H9 (cell line): ENCODE results near the gene GTPBP6. TPM values are rescaled to one million over a fixed set of nuclear protein-coding genes. Genes with fewer than 3 reads are reported as not detected.

Experiments
- DNase-seq: peaks from one replicate; pipeline ENCODE4 v3.0.0-alpha.2; 2017
- H2AFZ ChIP-seq: one replicate; pipeline ENCODE4 v1.6.1; 2013; ENCODE audit warnings: mild to moderate bottlenecking, low read length, control low read depth, moderate library complexity
- H2AK5ac ChIP-seq: 2 replicates; pipeline ENCODE4 v1.6.1; 2013; ENCODE audit warnings: low read length, control low read depth, mixed read lengths; ENCODE audit not compliant: insufficient read length
- H2BK120ac ChIP-seq: one replicate; pipeline ENCODE4 v1.6.1; 2013; ENCODE audit warnings: low read depth, mild to moderate bottlenecking, low read length, control low read depth, inconsistent platforms; ENCODE audit not compliant: poor library complexity, severe bottlenecking
- H2BK12ac ChIP-seq: 2 replicates; pipeline ENCODE4 v1.6.1; 2013; ENCODE audit warnings: low read length, control low read depth, mixed read lengths, low read depth; ENCODE audit not compliant: insufficient read length
- H2BK15ac ChIP-seq: 2 replicates; pipeline ENCODE4 v1.6.1; 2013; ENCODE audit warnings: low read depth, low read length, control low read depth
- H2BK20ac ChIP-seq: one replicate; pipeline ENCODE4 v1.6.1; 2013; ENCODE audit warnings: low read depth, mild to moderate bottlenecking, low read length, control low read depth, inconsistent platforms; ENCODE audit not compliant: poor library complexity, severe bottlenecking
- H2BK5ac ChIP-seq: 2 replicates; pipeline ENCODE4 v1.6.1; 2013; ENCODE audit warnings: low read length, control low read depth, mixed read lengths; ENCODE audit not compliant: insufficient read length
- H3K14ac ChIP-seq: 2 replicates; pipeline ENCODE4 v1.6.1; 2013; ENCODE audit warnings: low read length, control low read depth; ENCODE audit not compliant: insufficient read depth
- H3K18ac ChIP-seq: 2 replicates; pipeline ENCODE4 v1.6.1; 2013; ENCODE audit warnings: low read depth, mild to moderate bottlenecking, mixed read lengths, low read length, control low read depth; ENCODE audit not compliant: insufficient read length
- H3K23ac ChIP-seq: 2 replicates; pipeline ENCODE4 v1.6.1; 2013; ENCODE audit warnings: low read length, control low read depth, mixed read lengths, low read depth; ENCODE audit not compliant: insufficient read length
- H3K23me2 ChIP-seq: 2 replicates; pipeline ENCODE4 v1.6.1; 2013; ENCODE audit warnings: low read depth, mild to moderate bottlenecking, mixed read lengths, low read length, control low read depth; ENCODE audit not compliant: insufficient read length, poor library complexity, severe bottlenecking
- H3K27ac ChIP-seq: 2 replicates; pipeline ENCODE4 v1.5.1; 2013; ENCODE audit warnings: low read length, control low read depth, mixed read lengths, low read depth; ENCODE audit not compliant: insufficient read length
- H3K27me3 ChIP-seq: 2 replicates; pipeline ENCODE4 v1.6.1; 2013; ENCODE audit warnings: low read length, control low read depth, inconsistent platforms; ENCODE audit not compliant: insufficient read depth
- H3K4ac ChIP-seq: 2 replicates; pipeline ENCODE4 v1.6.1; 2013; ENCODE audit warnings: low read depth, mild to moderate bottlenecking, control low read depth, inconsistent platforms, low read length, moderate library complexity
- H3K4me1 ChIP-seq: 2 replicates; pipeline ENCODE4 v1.6.1; 2013; ENCODE audit warnings: low read length, control low read depth, inconsistent platforms; ENCODE audit not compliant: insufficient read depth
- H3K4me2 ChIP-seq: 2 replicates; pipeline ENCODE4 v1.6.1; 2013; ENCODE audit warnings: low read length, control low read depth, mixed read lengths; ENCODE audit not compliant: insufficient read length, insufficient read depth
- H3K56ac ChIP-seq: 2 replicates; pipeline ENCODE4 v1.6.1; 2013; ENCODE audit warnings: low read depth, mild to moderate bottlenecking, mixed read lengths, low read length, control low read depth; ENCODE audit not compliant: insufficient read length
- H3K79me1 ChIP-seq: 2 replicates; pipeline ENCODE4 v1.6.1; 2013; ENCODE audit warnings: low read depth, mild to moderate bottlenecking, moderate library complexity, low read length, control low read depth, inconsistent platforms; ENCODE audit not compliant: insufficient read depth, poor library complexity, severe bottlenecking
- H3K79me2 ChIP-seq: 2 replicates; pipeline ENCODE4 v1.6.1; 2013; ENCODE audit warnings: low read length, control low read depth, inconsistent platforms; ENCODE audit not compliant: insufficient read depth
- H3K9ac ChIP-seq: 2 replicates; pipeline ENCODE4 v1.6.1; 2013; ENCODE audit warnings: low read length, control low read depth, mixed read lengths; ENCODE audit not compliant: insufficient read length; ENCODE audit errors: extremely low read depth
- H3K9me3 ChIP-seq: one replicate; pipeline ENCODE4 v1.6.1; 2013; ENCODE audit warnings: low read depth, low read length, inconsistent platforms; ENCODE audit not compliant: control insufficient read depth
- H3T11ph ChIP-seq: one replicate; pipeline ENCODE4 v1.6.1; 2013; ENCODE audit warnings: mild to moderate bottlenecking, low read length, control low read depth, inconsistent platforms
- H4K20me1 ChIP-seq: one replicate; pipeline ENCODE4 v1.6.1; 2013; ENCODE audit not compliant: control insufficient read depth, insufficient read length, insufficient read depth
- H4K5ac ChIP-seq: 2 replicates; pipeline ENCODE4 v1.6.1; 2013; ENCODE audit warnings: low read depth, mild to moderate bottlenecking, mixed read lengths, low read length, control low read depth; ENCODE audit not compliant: insufficient read length
- H4K8ac ChIP-seq: replicated peaks from 2 replicates; pipeline ENCODE4 v1.6.1; 2013; ENCODE audit warnings: low read length, control low read depth, mixed read lengths, low read depth; ENCODE audit not compliant: insufficient read length
- H4K91ac ChIP-seq: 2 replicates; pipeline ENCODE4 v1.6.1; 2013; ENCODE audit warnings: low read depth, mild to moderate bottlenecking, moderate library complexity, mixed read lengths, low read length, control low read depth; ENCODE audit not compliant: insufficient read length
- H3K27ac Mint-ChIP-seq, 3 experiments: 2 replicates in 2 of 3; 3 replicates in 1 of 3; pipeline ENCODE4 v1.8.0; 2020 to 2021; ENCODE audit warnings: mixed read lengths in 3 of 3, mild to moderate bottlenecking in 1 of 3, moderate library complexity in 1 of 3
- H3K27me3 Mint-ChIP-seq: 2 replicates; pipeline ENCODE4 v1.8.0; 2021; ENCODE audit warnings: low read depth, mild to moderate bottlenecking, moderate library complexity, mixed read lengths
- H3K36me3 Mint-ChIP-seq, 3 experiments: 2 replicates in 2 of 3; 3 replicates in 1 of 3; pipeline ENCODE4 v1.8.0; 2020 to 2021; ENCODE audit warnings: low read depth in 3 of 3, mixed read lengths in 3 of 3; ENCODE audit not compliant: insufficient read depth in 1 of 3
- H3K4me1 Mint-ChIP-seq, 2 experiments: 2 replicates each; pipeline ENCODE4 v1.8.0; 2020; ENCODE audit warnings: mixed read lengths in 2 of 2
- H3K4me3 Mint-ChIP-seq, 2 experiments: 2 replicates in 1 of 2; 3 replicates in 1 of 2; pipeline ENCODE4 v1.8.0; 2020 to 2021; ENCODE audit warnings: mild to moderate bottlenecking in 2 of 2, mixed read lengths in 2 of 2, moderate library complexity in 1 of 2
- H3K9me3 Mint-ChIP-seq, 2 experiments: 2 replicates in 1 of 2; 3 replicates in 1 of 2; pipeline ENCODE4 v1.8.0; 2020; ENCODE audit warnings: mild to moderate bottlenecking in 2 of 2, mixed read lengths in 2 of 2, moderate library complexity in 1 of 2
- CTCF ChIP-seq: fragments of 200-600 bp; sonication (generic); conservative IDR thresholded peaks from 3 replicates; pipeline ENCODE4 v1.8.0; 2021; ENCODE audit warnings: antibody characterized with exemption, mild to moderate bottlenecking
- WGBS: extraction: QIAGEN DNeasy Blood & Tissue Kit; methylation state at CpG from one replicate; pipeline ENCODE4 v1.1.7; 2013; ENCODE audit warnings: missing lambda C conversion rate, low lambda C conversion rate, mixed read lengths; ENCODE audit not compliant: insufficient read length; ENCODE audit errors: extremely low coverage; 5-methylcytosine and 5-hydroxymethylcytosine counted together
- total RNA-seq: library from RNA; stranded (reverse); gene quantifications from 2 replicates; pipeline ENCODE4 v1.2.1, GENCODE V29; 2021

Gene GTPBP6
- total RNA-seq, 1 experiment from 2014 or later: 64.0 TPM

GRCh38 chrX:274904-275475 lies 43.6 kb downstream of the GTPBP6 start:
- Histone ChIP-seq H3K27me3 (no peaks in the 10 kb centered on the region), H3K23me2 (peaks cover 21% of the 10 kb centered on the region), H3K18ac (no peak overlapping the region), H3T11ph (no peak overlapping the region), H3K9me3 (no peaks in the 10 kb centered on the region), H2BK15ac (no peak overlapping the region), H3K56ac (no peak overlapping the region), H4K20me1 (no peaks in the 10 kb centered on the region), H3K4me1 (peaks cover 4% of the 10 kb centered on the region; the same call in 1 of the 2 replicates), H4K91ac (no peak overlapping the region), H3K4me2 (peak overlapping the region; percentile 50), H2AFZ (no peak overlapping the region), H3K79me2 (peaks cover 2% of the 10 kb centered on the region; the same call in 1 of the 2 replicates), H4K8ac (no peak overlapping the region), H3K27ac (no peak overlapping the region), H3K23ac (no peak overlapping the region), H4K5ac (no peak overlapping the region), H2BK5ac (no peak overlapping the region), H3K79me1 (no peaks in the 10 kb centered on the region), H3K4ac (no peak overlapping the region), H3K9ac (no peak overlapping the region), H3K14ac (no peak overlapping the region), H2AK5ac (no peak overlapping the region), H2BK12ac (no peak overlapping the region), H2BK120ac (no peak overlapping the region), H2BK20ac (no peak overlapping the region)
- peak overlapping the region; percentile 74 to 85 for H3K4me3 Mint-ChIP-seq
- peaks cover 19 to 24% of the 10 kb centered on the region in 2 experiments for H3K4me1 Mint-ChIP-seq
- WGBS: no CpG with 5 or more reads among the region's 16 CpGs
- no peaks in the 10 kb centered on the region for H3K9me3 Mint-ChIP-seq
- peak; percentile 93 for DNase-seq
- no peak for TF ChIP-seq CTCF
- H3K36me3 Mint-ChIP-seq: peaks cover 9 to 17% (median 15%) of the 10 kb centered on the region in 3 experiments
- no peaks in the 10 kb centered on the region for H3K27me3 Mint-ChIP-seq
- H3K27ac Mint-ChIP-seq: peak overlapping the region in 2 of 3 experiments; percentile 81 to 94; a peak in 3 of 7 replicates
